HG03045 (cell line): ENCODE measurements around the gene PLEKHA4.

Experiments used
- ATAC-seq: cut with Tn5 transposase; IDR thresholded peaks from one replicate; pipeline ENCODE4 v1.9.1; 2021; ENCODE audit warnings: mild to moderate bottlenecking, moderate library complexity; ENCODE audit not compliant: unreplicated experiment

Gene PLEKHA4

GRCh38 chr19:48833977-48834376 is 34.4 kb downstream of the PLEKHA4 start:
- no peak for ATAC-seq

GRCh38 chr19:48833049-48833448 is 35.4 kb downstream of the PLEKHA4 start:
- ATAC-seq: no peak

- no peak for ATAC-seq
Measured at GRCh38 chr19:48830965-48831364, 37.5 kb downstream of the PLEKHA4 start.

- no peak for ATAC-seq
Measured at GRCh38 chr19:48830088-48830487, 38.3 kb downstream of the PLEKHA4 start.

- ATAC-seq: no peak
Measured at GRCh38 chr19:48826606-48827020, 41.8 kb downstream of the PLEKHA4 start.

- no peak for ATAC-seq
Measured at GRCh38 chr19:48822514-48822913, 45.9 kb downstream of the PLEKHA4 start.

- ATAC-seq: no peak
Measured at GRCh38 chr19:48821633-48822032, 46.8 kb downstream of the PLEKHA4 start.

GRCh38 chr19:48819366-48819816 is 49.0 kb downstream of the PLEKHA4 start:
- ATAC-seq: no peak

GRCh38 chr19:48818234-48818820 is 50.1 kb downstream of the PLEKHA4 start:
- ATAC-seq: no peak

- ATAC-seq: no peak
Measured at GRCh38 chr19:48817585-48818124, 50.8 kb downstream of the PLEKHA4 start.

- no peak for ATAC-seq
Measured at GRCh38 chr19:48815870-48816501, 52.4 kb downstream of the PLEKHA4 start.

- ATAC-seq: no peak
Measured at GRCh38 chr19:48814895-48815294, 53.5 kb downstream of the PLEKHA4 start.

- ATAC-seq: no peak
Measured at GRCh38 chr19:48813123-48813913, 55.1 kb downstream of the PLEKHA4 start.

- ATAC-seq: peak; percentile 62
Measured at GRCh38 chr19:48812094-48812929, 56.1 kb downstream of the PLEKHA4 start.

- ATAC-seq: no peak
Measured at GRCh38 chr19:48810151-48810550, 58.3 kb downstream of the PLEKHA4 start.

- ATAC-seq: no peak
Measured at GRCh38 chr19:48807590-48808308, 60.7 kb downstream of the PLEKHA4 start.

GRCh38 chr19:48806818-48807589 is 61.4 kb downstream of the PLEKHA4 start:
- ATAC-seq: no peak

GRCh38 chr19:48806518-48806817 is 61.9 kb downstream of the PLEKHA4 start:
- ATAC-seq: no peak

- no peak for ATAC-seq
Measured at GRCh38 chr19:48805452-48805851, 63.0 kb downstream of the PLEKHA4 start.

GRCh38 chr19:48804496-48804895 is 63.9 kb downstream of the PLEKHA4 start:
- ATAC-seq: no peak
